Fibroblast of peridontal ligament (primary cell): ENCODE measurements around the gene CRCP.
"Not testable (repeated sequence)": the region's sequence is repeated elsewhere in the genome, so short reads cannot be mapped to it uniquely, and the experiment has no call there.

Experiments
- DNase-seq: peaks from one replicate; pipeline ENCODE4 v3.0.0-alpha.2; 2010; ENCODE audit errors: extremely low read depth

Gene CRCP

GRCh38 chr7:66156035-66156434, 41.4 kb downstream of the CRCP start:
- not testable (repeated sequence) for DNase-seq

- DNase-seq = no peak
These were observed 42.4 kb downstream of the CRCP start for GRCh38 chr7:66157060-66157459.

- no peak for DNase-seq
These were observed 48.0 kb downstream of the CRCP start for GRCh38 chr7:66162622-66163021.

GRCh38 chr7:66163186-66163610, 48.6 kb downstream of the CRCP start:
- DNase-seq = no peak

- DNase-seq = no peak
These were observed 49.7 kb downstream of the CRCP start for GRCh38 chr7:66164356-66164755.

- peak; percentile 96 for DNase-seq
These were observed 53.2 kb downstream of the CRCP start for GRCh38 chr7:66167773-66168387.

GRCh38 chr7:66169616-66170015, 55.0 kb downstream of the CRCP start:
- no peak for DNase-seq

- DNase-seq = no peak
These were observed 55.9 kb downstream of the CRCP start for GRCh38 chr7:66170309-66171231.

GRCh38 chr7:66172536-66173401, 58.1 kb downstream of the CRCP start:
- DNase-seq = not testable (repeated sequence)

GRCh38 chr7:66173856-66174255, 59.2 kb downstream of the CRCP start:
- no peak for DNase-seq

- not testable (repeated sequence) for DNase-seq
These were observed 60.4 kb downstream of the CRCP start for GRCh38 chr7:66175006-66175405.

GRCh38 chr7:66176914-66177313, 62.3 kb downstream of the CRCP start:
- DNase-seq = peak; percentile 28

- DNase-seq = no peak
These were observed 63.6 kb downstream of the CRCP start for GRCh38 chr7:66178258-66178657.

- DNase-seq = no peak
These were observed 66.7 kb downstream of the CRCP start for GRCh38 chr7:66181329-66181728.

- DNase-seq = no peak
These were observed 67.2 kb downstream of the CRCP start for GRCh38 chr7:66181845-66182244.

GRCh38 chr7:66182920-66183319, 68.3 kb downstream of the CRCP start:
- no peak for DNase-seq

- peak; percentile 93 for DNase-seq
These were observed 69.1 kb downstream of the CRCP start for GRCh38 chr7:66183700-66184099.

GRCh38 chr7:66185680-66186187, 71.1 kb downstream of the CRCP start:
- DNase-seq = no peak

GRCh38 chr7:66186991-66187390, 72.3 kb downstream of the CRCP start:
- DNase-seq = no peak

- DNase-seq = peak; percentile 75
These were observed 73.3 kb downstream of the CRCP start for GRCh38 chr7:66187905-66188304.

- no peak for DNase-seq
These were observed 74.0 kb downstream of the CRCP start for GRCh38 chr7:66188645-66189044.
